ENCODE measurements around the gene HYCC1.

DNA sequence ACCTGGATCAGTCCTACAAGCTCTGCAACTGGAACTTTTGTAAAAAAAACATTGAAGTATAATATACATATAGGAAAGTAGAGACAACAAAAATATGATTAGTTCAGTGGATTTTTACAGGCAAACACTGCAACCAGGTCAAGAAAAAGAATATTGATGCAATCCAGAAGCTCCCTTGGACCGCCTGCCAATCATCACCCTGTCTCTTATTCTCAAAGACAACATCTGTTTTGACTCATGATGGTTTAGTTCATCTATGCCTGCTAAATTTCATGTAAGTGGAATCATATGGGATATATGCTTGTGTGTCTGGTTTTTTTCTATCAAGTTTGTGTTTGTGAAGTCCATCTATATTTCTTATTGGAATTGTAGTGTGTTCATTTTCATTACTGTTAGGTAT is 7.7 kb upstream of the HYCC1 start:
- TF ChIP-seq, protein P1, sequence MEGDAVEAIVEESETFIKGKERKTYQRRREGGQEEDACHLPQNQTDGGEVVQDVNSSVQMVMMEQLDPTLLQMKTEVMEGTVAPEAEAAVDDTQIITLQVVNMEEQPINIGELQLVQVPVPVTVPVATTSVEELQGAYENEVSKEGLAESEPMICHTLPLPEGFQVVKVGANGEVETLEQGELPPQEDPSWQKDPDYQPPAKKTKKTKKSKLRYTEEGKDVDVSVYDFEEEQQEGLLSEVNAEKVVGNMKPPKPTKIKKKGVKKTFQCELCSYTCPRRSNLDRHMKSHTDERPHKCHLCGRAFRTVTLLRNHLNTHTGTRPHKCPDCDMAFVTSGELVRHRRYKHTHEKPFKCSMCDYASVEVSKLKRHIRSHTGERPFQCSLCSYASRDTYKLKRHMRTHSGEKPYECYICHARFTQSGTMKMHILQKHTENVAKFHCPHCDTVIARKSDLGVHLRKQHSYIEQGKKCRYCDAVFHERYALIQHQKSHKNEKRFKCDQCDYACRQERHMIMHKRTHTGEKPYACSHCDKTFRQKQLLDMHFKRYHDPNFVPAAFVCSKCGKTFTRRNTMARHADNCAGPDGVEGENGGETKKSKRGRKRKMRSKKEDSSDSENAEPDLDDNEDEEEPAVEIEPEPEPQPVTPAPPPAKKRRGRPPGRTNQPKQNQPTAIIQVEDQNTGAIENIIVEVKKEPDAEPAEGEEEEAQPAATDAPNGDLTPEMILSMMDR (IDR thresholded peaks at IDR 0.05), result no peak
- TF ChIP-seq POLR2AphosphoS5 (IDR thresholded peaks at IDR 0.05; ENCODE audit: low read depth, low read length) (no peak), TCF7L2 (IDR thresholded peaks at IDR 0.05; ENCODE audit: low read depth, low read length) (no peak), SIN3A (IDR thresholded peaks at IDR 0.05; ENCODE audit: borderline replicate concordance, insufficient read depth, low read depth, low read length) (no peak)
- TF ChIP-seq, protein P2, sequence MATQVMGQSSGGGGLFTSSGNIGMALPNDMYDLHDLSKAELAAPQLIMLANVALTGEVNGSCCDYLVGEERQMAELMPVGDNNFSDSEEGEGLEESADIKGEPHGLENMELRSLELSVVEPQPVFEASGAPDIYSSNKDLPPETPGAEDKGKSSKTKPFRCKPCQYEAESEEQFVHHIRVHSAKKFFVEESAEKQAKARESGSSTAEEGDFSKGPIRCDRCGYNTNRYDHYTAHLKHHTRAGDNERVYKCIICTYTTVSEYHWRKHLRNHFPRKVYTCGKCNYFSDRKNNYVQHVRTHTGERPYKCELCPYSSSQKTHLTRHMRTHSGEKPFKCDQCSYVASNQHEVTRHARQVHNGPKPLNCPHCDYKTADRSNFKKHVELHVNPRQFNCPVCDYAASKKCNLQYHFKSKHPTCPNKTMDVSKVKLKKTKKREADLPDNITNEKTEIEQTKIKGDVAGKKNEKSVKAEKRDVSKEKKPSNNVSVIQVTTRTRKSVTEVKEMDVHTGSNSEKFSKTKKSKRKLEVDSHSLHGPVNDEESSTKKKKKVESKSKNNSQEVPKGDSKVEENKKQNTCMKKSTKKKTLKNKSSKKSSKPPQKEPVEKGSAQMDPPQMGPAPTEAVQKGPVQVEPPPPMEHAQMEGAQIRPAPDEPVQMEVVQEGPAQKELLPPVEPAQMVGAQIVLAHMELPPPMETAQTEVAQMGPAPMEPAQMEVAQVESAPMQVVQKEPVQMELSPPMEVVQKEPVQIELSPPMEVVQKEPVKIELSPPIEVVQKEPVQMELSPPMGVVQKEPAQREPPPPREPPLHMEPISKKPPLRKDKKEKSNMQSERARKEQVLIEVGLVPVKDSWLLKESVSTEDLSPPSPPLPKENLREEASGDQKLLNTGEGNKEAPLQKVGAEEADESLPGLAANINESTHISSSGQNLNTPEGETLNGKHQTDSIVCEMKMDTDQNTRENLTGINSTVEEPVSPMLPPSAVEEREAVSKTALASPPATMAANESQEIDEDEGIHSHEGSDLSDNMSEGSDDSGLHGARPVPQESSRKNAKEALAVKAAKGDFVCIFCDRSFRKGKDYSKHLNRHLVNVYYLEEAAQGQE (IDR thresholded peaks at IDR 0.05; ENCODE audit: insufficient read depth in 1 of 2, low read depth in 2 of 2, low read length in 1 of 2), result no peak

Data from Panc1 (cell line).